A673 (cell line): ENCODE results near the gene FAH. TPM values are rescaled to one million over a fixed set of nuclear protein-coding genes. Genes with fewer than 3 reads are reported as not detected.

Source experiments
- BruUV-seq: library from RNA; stranded (reverse); fragments of 400-500 nt; replicated peaks from 2 replicates; lab custom pipeline; 2021; lab: Mats Ljungman, UMichigan
- CTCF ChIA-PET: fragments of 300-600 bp; sonication (Branson Sonifier 250); formaldehyde crosslinking; loops from one replicate; lab custom pipeline; 2022; ENCODE audit warnings: antibody characterized with exemption; lab: Charles Lee
- POLR2A ChIA-PET: fragments of 300-600 bp; sonication (Branson Sonifier 250); formaldehyde crosslinking; loops from one replicate; lab custom pipeline; 2022; ENCODE audit warnings: antibody characterized with exemption; ENCODE audit not compliant: low non-redundant PET; lab: Charles Lee
- DNase-seq: peaks from one replicate; pipeline ENCODE4 v3.0.0-alpha.2; 2015; ENCODE audit warnings: low spot score
- H3K27ac ChIP-seq: fragments of 200-600 bp; sonication (generic); 2 replicates; pipeline ENCODE4 v1.5.1; 2016; ENCODE audit warnings: mixed run types, low read depth, mild to moderate bottlenecking, mixed read lengths, antibody characterized with exemption, low read length; ENCODE audit not compliant: poor library complexity, severe bottlenecking
- H3K27me3 ChIP-seq: fragments of 200-600 bp; sonication (generic); replicated peaks from 2 replicates; pipeline ENCODE4 v1.6.1; 2017; ENCODE audit warnings: mixed run types, low read depth, mild to moderate bottlenecking, mixed read lengths, antibody characterized with exemption, low read length; ENCODE audit not compliant: insufficient read depth, poor library complexity
- H3K36me3 ChIP-seq: fragments of 200-600 bp; sonication (generic); 2 replicates; pipeline ENCODE4 v1.6.1; 2016; ENCODE audit warnings: mixed run types, mild to moderate bottlenecking, mixed read lengths, antibody characterized with exemption, low read length; ENCODE audit not compliant: insufficient read depth, poor library complexity, severe bottlenecking
- H3K4me1 ChIP-seq: fragments of 200-600 bp; sonication (generic); 2 replicates; pipeline ENCODE4 v1.6.1; 2017; ENCODE audit warnings: mixed run types, mild to moderate bottlenecking, mixed read lengths, antibody characterized with exemption, low read length; ENCODE audit not compliant: insufficient read depth, poor library complexity, severe bottlenecking
- H3K4me3 ChIP-seq: fragments of 200-600 bp; sonication (generic); 2 replicates; pipeline ENCODE4 v1.5.1; 2016; ENCODE audit warnings: low read depth, mixed run types, mild to moderate bottlenecking, mixed read lengths, low read length; ENCODE audit not compliant: poor library complexity, severe bottlenecking
- H3K9me3 ChIP-seq: fragments of 200-600 bp; sonication (generic); 2 replicates; pipeline ENCODE4 v1.6.1; 2016; ENCODE audit warnings: mixed run types, low read depth, mild to moderate bottlenecking, mixed read lengths, antibody characterized with exemption, low read length; ENCODE audit not compliant: poor library complexity, severe bottlenecking
- CTCF ChIP-seq: fragments of 300-800, 200-600 bp; sonication (generic); conservative IDR thresholded peaks from 2 replicates; pipeline ENCODE4 v1.5.1; 2017; ENCODE audit warnings: low read depth, mild to moderate bottlenecking, antibody characterized with exemption, low read length, moderate library complexity, mixed read lengths
- EZH2 ChIP-seq: fragments of 200-600 bp; sonication (generic); IDR thresholded peaks from 2 replicates; pipeline ENCODE4 v1.6.1; 2017; ENCODE audit warnings: borderline replicate concordance, low read depth, mild to moderate bottlenecking, mixed read lengths, antibody characterized with exemption, low read length; ENCODE audit not compliant: poor library complexity, severe bottlenecking
- intact Hi-C: fragments of 100-400 bp; cut with micrococcal nuclease; formaldehyde crosslinking; loops from one replicate; pipeline ENCODE4 v1.10.0; 2022; ENCODE audit not compliant: unreplicated experiment
- total RNA-seq: library from RNA; stranded (reverse); gene quantifications from 2 replicates; pipeline ENCODE4 v1.2.3, GENCODE V29; 2021

The FAH gene
- total RNA-seq, 1 experiment from 2014 or later: 2.0 TPM

- Histone ChIP-seq H3K36me3 (no peaks in the 10 kb centered on the region), H3K4me3 (no peak overlapping the region), H3K27ac (no peak overlapping the region), H3K9me3 (no peaks in the 10 kb centered on the region), H3K27me3 (no peaks in the 10 kb centered on the region), H3K4me1 (no peaks in the 10 kb centered on the region)
- ChIA-PET CTCF (no interaction called here), POLR2A (no interaction called here)
- intact Hi-C loops: loop anchor here (10.0 kb wide), 1 partner anchor 181 kb away; no protein-coding TSS in a partner anchor
- BruUV-seq: no TSS peak
- TF ChIP-seq CTCF: no peak
- no peak for TF ChIP-seq EZH2
- DNase-seq: no peak
These were observed 22.6 kb downstream of the FAH start for GRCh38 chr15:80175436-80175835.

GRCh38 chr15:80176443-80176842, 23.6 kb downstream of the FAH start:
- ChIA-PET POLR2A (no interaction called here), CTCF (interaction anchor here (0.5 kb wide), 1 partner anchor 24 kb away, joined by 12 read pairs; the partner anchor contains the start of gene FAH)
- DNase-seq: no peak
- no peak overlapping the region for H3K4me3 ChIP-seq
- H3K4me1 ChIP-seq: no peaks in the 10 kb centered on the region
- no peaks in the 10 kb centered on the region for H3K27me3 ChIP-seq
- no TSS peak for BruUV-seq
- no peaks in the 10 kb centered on the region for H3K9me3 ChIP-seq
- TF ChIP-seq CTCF: no peak
- TF ChIP-seq EZH2: no peak
- H3K36me3 ChIP-seq: no peaks in the 10 kb centered on the region
- H3K27ac ChIP-seq: no peak overlapping the region
- intact Hi-C loops: loop anchor here (10.0 kb wide), 1 partner anchor 182 kb away; no protein-coding TSS in a partner anchor

GRCh38 chr15:80177156-80177555, 24.4 kb downstream of the FAH start:
- no peak for DNase-seq
- ChIA-PET POLR2A (no interaction called here), CTCF (interaction anchor here (0.5 kb wide), 1 partner anchor 25 kb away, joined by 12 read pairs; the partner anchor contains the start of gene FAH)
- Histone ChIP-seq H3K36me3 (no peaks in the 10 kb centered on the region), H3K27me3 (no peaks in the 10 kb centered on the region), H3K27ac (no peak overlapping the region), H3K4me3 (no peak overlapping the region), H3K9me3 (no peaks in the 10 kb centered on the region), H3K4me1 (no peaks in the 10 kb centered on the region)
- no TSS peak for BruUV-seq
- intact Hi-C loops: loop anchor here (10.0 kb wide), 1 partner anchor 182 kb away; no protein-coding TSS in a partner anchor
- no peak for TF ChIP-seq EZH2
- TF ChIP-seq CTCF: no peak
